CD4-positive, alpha-beta T cell treated with Interferon alpha-2 for 1 hour (primary cell): ENCODE results near the gene IGSF22.

Experiments used
- DNase-seq, 2 donors: peaks; one replicate each; pipeline ENCODE4 v3.0.0-alpha.2; 2020 to 2022

Gene IGSF22

GRCh38 chr11:18743365-18743764, 17.4 kb upstream of the IGSF22 start:
- no peak for DNase-seq

- DNase-seq, result no peak
These were observed 15.8 kb upstream of the IGSF22 start for GRCh38 chr11:18741783-18742182.

GRCh38 chr11:18739685-18740084, 13.7 kb upstream of the IGSF22 start:
- DNase-seq, result no peak

GRCh38 chr11:18737642-18738041, 11.7 kb upstream of the IGSF22 start:
- no peak for DNase-seq

GRCh38 chr11:18736590-18737148, 10.7 kb upstream of the IGSF22 start:
- no peak for DNase-seq

GRCh38 chr11:18733202-18733601, 7.2 kb upstream of the IGSF22 start:
- DNase-seq, result no peak

GRCh38 chr11:18731949-18732821, 6.2 kb upstream of the IGSF22 start:
- peak; percentile 55 to 75 for DNase-seq

- DNase-seq, result no peak
These were observed 5.5 kb upstream of the IGSF22 start for GRCh38 chr11:18731441-18731840.

- DNase-seq, result no peak
These were observed 4.0 kb upstream of the IGSF22 start for GRCh38 chr11:18730020-18730419.

GRCh38 chr11:18729426-18729825, 3.4 kb upstream of the IGSF22 start:
- no peak for DNase-seq

GRCh38 chr11:18728658-18729057, 2.7 kb upstream of the IGSF22 start:
- no peak for DNase-seq

- DNase-seq, result peak; percentile 36 to 57
These were observed 1.7 kb upstream of the IGSF22 start for GRCh38 chr11:18727479-18728236.

GRCh38 chr11:18723991-18724390, 2.0 kb downstream of the IGSF22 start:
- no peak for DNase-seq

- no peak for DNase-seq
These were observed 3.7 kb downstream of the IGSF22 start for GRCh38 chr11:18722293-18722637.

- DNase-seq, result peak; percentile 36 to 68
These were observed 4.3 kb downstream of the IGSF22 start for GRCh38 chr11:18721561-18722292.

GRCh38 chr11:18720808-18721560, 5.0 kb downstream of the IGSF22 start:
- peak; percentile 81 to 88 for DNase-seq

GRCh38 chr11:18720091-18720807, 5.7 kb downstream of the IGSF22 start:
- DNase-seq, result no peak

GRCh38 chr11:18715476-18715875, 10.5 kb downstream of the IGSF22 start:
- no peak for DNase-seq

- no peak for DNase-seq
These were observed 11.6 kb downstream of the IGSF22 start for GRCh38 chr11:18714443-18714780.

- DNase-seq, result no peak
These were observed 12.1 kb downstream of the IGSF22 start for GRCh38 chr11:18713646-18714442.

GRCh38 chr11:18710545-18710944, 15.4 kb downstream of the IGSF22 start:
- DNase-seq, result no peak
